HG03442 (cell line): Measurements from ENCODE around the gene TRPC6.
"Not testable (repeated sequence)": the region's sequence is repeated elsewhere in the genome, so short reads cannot be mapped to it uniquely, and the experiment has no call there.

Experiments
- ATAC-seq: cut with Tn5 transposase; IDR thresholded peaks from one replicate; pipeline ENCODE4 v1.9.1; 2021; ENCODE audit warnings: mild to moderate bottlenecking, moderate library complexity; ENCODE audit not compliant: unreplicated experiment

The TRPC6 gene

GRCh38 chr11:101453682-101454081, 130.1 kb downstream of the TRPC6 start:
- no peak for ATAC-seq

DNA sequence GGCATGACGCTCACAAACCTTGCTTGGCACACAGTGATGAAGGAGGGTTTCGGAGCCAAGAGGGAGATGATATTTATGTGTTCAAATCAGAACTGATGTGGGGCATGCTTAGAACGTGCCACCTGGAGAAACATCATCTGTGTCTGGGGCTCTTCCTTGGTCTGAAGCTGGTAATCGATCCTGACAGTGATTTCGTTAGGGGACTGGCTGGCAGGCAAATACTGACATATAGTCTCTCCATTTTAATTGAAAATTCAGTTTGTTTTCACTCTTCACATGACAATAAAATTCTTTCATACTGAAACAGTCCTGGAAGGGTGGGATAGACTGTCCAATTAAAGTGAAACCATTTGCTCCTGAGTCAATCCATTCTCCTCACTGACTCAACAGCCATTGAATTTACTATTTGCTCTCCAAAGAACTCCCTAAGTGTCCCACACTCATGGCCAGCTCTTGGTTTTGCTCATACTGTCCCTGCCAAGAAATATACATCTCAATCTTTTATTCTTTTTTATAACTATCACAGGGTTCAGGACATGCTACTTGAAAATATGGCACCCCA, 134.8 kb downstream of the TRPC6 start:
- no peak for ATAC-seq

DNA sequence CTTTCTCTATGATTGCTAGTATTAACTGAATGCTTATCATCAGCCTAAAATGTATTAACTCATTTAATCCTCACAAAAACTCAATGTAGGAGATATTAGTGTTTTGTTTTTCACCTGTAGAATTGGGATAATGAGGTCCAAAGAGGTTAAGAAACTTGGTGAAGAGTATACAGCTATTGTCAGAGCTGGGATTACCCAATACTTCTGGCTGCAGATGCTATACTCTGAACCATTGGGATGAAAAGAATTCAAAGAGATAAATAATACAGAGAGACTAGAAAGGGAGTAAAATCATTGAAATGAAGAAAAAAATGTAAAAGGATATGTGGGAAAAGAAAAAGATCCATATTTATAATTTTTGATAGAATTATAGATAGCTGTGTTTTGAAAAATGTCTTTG, 137.1 kb downstream of the TRPC6 start:
- no peak for ATAC-seq

GRCh38 chr11:101446238-101446637, 137.6 kb downstream of the TRPC6 start:
- ATAC-seq = no peak

GRCh38 chr11:101445761-101446160, 138.0 kb downstream of the TRPC6 start:
- no peak for ATAC-seq

- no peak for ATAC-seq
Measured at GRCh38 chr11:101444851-101445250, 139.0 kb downstream of the TRPC6 start.

DNA sequence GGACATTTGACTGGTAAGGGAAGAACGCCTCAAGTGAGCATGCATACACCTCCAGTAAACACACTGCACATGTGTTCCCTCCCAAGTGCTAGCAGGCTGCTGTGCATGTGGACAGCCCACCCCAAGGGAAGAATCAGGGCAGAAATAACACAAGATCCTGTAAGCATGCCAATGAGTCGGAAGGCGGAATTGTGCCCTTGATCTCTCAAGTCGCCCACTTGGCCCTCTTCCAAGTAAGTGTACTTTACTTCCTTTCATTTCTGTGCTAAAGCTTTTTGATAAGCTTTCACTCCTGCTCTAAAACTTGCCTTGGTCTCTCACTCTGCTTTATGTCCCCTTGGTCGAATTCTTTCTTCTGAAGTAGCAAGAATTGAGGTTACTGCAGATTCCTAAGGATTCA, 139.6 kb downstream of the TRPC6 start:
- no peak for ATAC-seq

- ATAC-seq = no peak
Measured at GRCh38 chr11:101442936-101443521, 140.8 kb downstream of the TRPC6 start.

- no peak for ATAC-seq
Measured at GRCh38 chr11:101442171-101442570, 141.6 kb downstream of the TRPC6 start.

- no peak for ATAC-seq
Measured at GRCh38 chr11:101441747-101442146, 142.1 kb downstream of the TRPC6 start.

DNA sequence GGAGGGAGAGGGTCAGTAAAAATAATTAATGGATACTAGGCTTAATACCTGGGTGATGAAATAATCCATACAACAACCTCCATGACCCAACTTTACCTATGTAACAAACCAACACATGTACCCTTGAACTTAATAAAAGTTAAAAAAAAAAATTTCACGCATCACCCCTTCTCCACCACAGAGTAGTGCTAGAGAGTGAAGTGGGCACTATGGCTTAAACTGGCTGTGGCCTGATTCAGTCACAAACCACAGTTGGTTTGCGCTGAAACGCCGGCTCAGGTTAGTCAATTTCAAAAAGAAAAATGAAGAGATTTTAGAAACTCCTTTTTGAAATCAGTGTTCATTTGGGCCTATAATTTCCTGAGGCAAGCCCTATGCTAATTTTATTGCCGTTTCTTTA, 144.3 kb downstream of the TRPC6 start:
- ATAC-seq = no peak

GRCh38 chr11:101438708-101439107, 145.1 kb downstream of the TRPC6 start:
- ATAC-seq = not testable (repeated sequence)

GRCh38 chr11:101438126-101438525, 145.7 kb downstream of the TRPC6 start:
- ATAC-seq = no peak

GRCh38 chr11:101436511-101437142, 147.2 kb downstream of the TRPC6 start:
- ATAC-seq = peak; percentile 71

DNA sequence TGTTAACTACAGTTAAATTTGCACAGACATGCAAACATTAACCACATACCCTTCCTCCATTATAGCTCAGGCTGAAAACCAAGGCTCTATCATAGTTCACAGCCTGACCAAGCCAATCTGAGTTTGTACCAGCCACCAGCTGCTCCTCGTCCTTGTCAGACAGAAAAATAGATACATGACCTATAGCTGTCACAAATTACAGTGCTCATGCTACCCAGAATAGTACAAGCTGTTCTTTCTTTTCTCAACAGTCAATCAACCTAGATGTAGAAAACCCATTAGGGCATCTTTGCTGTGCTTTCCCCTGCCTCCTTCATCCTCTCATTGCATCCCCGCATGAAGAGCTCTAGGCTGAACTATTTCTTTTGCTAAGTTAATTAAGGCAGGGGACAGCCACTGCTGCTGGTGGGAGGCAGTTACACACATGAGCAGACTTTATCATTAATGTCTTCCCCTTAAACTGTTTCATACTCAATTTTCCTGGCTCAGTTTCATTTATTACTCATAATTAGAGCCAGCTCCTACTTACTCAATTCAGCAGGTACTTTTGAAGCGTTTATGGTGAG, 148.3 kb downstream of the TRPC6 start:
- ATAC-seq = no peak

GRCh38 chr11:101434026-101434643, 149.7 kb downstream of the TRPC6 start:
- ATAC-seq = no peak

DNA sequence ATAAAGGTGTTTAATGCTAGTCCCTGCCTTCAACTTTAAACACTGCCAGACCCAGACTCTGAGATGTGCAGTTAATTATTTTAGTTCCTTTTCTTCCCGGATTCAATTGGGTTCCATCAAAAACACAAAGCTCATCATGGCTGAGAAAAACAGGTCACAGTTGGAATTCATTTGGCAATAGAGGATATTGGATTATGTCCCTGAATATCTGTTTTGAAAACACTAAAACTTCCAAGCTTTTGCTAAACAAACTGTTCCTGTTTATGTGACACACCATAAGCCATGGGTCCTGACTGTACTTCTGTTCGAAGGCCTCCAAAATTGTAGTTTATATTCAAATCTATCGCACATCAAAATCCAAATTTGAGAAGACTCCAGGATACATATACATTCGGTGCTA, 150.7 kb downstream of the TRPC6 start:
- no peak for ATAC-seq

DNA sequence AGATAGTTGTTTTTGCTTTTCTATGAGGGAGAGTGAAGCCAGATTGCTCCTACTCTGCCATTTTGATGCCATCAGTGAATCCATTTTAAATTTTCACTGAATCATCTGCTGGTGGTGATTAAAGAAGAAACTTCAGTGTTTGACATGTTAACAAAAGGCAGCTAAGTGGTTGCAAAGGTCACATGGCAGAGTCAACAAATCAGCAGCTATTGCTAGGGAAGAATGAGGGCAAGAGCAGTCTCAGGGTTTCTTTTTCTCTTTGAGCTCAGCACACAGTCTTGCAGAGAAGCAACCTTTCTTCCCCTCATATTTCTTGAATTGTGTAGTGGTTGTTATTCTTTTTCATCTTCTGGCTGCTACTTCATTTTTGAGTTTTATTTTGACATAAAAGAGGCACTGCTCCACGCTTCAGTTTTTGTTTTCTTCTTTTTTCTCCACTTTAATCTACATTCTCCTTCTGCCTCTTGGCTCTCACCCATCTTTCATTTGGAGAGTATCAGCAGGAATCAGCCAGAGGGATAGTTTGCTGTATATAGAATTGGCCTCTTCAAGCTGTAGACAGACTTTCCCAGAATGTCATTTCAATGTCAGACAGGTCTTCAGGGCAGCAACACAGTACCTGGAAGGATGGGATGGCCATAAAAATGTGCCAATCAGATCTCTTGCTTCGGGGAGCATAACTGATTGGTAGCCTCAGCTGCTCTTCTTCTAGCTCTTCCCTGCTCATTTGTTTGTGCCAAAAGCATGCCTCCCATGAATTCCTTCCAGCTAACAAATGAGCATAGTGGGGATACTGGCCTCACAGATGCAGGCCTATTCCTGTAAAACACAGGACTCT, 153.9 kb downstream of the TRPC6 start:
- no peak for ATAC-seq

DNA sequence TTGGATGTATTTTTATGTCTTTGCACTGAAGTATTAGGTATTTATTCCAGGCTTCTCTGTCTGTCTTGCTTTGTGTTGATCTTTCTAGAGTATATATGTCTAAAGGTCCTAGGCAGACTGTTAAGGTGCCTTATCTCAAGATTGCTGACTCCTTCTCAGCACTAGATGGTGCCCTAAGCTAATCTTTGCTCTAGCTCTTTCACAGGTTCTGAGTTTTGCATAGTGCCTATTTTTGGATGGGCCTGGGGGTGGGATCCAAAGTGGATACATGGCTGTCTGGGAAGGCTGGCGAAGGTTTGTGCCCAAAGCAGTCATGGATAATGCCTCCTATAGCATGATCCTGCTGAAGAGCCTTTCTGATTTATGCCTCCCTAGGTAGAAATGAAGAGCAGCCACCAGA, 154.9 kb downstream of the TRPC6 start:
- ATAC-seq = peak; percentile 85

GRCh38 chr11:101407324-101407723, 176.5 kb downstream of the TRPC6 start:
- no peak for ATAC-seq
